ENCODE data around the gene EIF1AY. TPM values are rescaled to one million over a fixed set of nuclear protein-coding genes. Genes with fewer than 3 reads are reported as not detected.
A peak's percentile ranks its signal among the peaks of the same experiment; 100 is the strongest.

Gene EIF1AY, protein sequence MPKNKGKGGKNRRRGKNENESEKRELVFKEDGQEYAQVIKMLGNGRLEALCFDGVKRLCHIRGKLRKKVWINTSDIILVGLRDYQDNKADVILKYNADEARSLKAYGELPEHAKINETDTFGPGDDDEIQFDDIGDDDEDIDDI
- 1.7 TPM in 1 of 2 replicates, not detected in the other for total RNA-seq

DNA sequence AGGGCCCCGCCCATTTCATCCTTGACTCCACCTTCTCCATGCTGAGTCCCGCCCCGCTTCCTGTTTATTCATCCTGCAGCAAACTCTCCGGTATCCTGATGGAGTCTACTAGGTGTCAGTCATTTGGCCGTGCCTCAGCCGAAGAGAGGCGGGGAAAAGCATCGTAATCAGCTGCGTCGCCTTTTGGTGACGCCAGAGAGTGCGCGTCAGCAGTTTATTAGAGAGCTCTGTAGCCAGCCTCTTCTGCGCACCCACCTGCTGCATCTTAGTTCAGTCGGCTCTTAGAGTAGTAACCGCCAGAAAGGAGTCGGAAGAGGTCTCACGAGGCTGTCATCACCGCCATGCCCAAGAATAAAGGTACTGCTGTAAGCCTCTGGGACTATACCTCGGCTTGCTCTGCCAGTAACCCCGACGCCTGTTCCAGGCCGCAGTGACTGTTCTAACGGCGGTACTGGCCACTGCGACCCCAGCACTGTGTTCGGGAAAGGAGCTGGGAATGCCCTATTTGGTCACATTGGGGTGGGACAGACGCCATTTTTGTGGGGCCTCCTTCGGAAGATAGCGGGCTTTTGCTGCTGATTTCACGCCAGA is at the start of gene EIF1AY:
TSS of gene EIF1AY (plus strand) at position 246 of the 591 bp plus-strand sequence. CDS start at position 342, 96 bp downstream.
- peak within 1 kb of the TSS; percentile 74 for H3K4me3 ChIP-seq (ENCODE audit: low read depth, low read length)
- DNase-seq (ENCODE audit: low read depth): peak; percentile 91
- TF ChIP-seq, protein P1, sequence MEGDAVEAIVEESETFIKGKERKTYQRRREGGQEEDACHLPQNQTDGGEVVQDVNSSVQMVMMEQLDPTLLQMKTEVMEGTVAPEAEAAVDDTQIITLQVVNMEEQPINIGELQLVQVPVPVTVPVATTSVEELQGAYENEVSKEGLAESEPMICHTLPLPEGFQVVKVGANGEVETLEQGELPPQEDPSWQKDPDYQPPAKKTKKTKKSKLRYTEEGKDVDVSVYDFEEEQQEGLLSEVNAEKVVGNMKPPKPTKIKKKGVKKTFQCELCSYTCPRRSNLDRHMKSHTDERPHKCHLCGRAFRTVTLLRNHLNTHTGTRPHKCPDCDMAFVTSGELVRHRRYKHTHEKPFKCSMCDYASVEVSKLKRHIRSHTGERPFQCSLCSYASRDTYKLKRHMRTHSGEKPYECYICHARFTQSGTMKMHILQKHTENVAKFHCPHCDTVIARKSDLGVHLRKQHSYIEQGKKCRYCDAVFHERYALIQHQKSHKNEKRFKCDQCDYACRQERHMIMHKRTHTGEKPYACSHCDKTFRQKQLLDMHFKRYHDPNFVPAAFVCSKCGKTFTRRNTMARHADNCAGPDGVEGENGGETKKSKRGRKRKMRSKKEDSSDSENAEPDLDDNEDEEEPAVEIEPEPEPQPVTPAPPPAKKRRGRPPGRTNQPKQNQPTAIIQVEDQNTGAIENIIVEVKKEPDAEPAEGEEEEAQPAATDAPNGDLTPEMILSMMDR (IDR thresholded peaks at IDR 0.05; ENCODE audit: insufficient read depth, low read depth, low read length): no peak

DNA sequence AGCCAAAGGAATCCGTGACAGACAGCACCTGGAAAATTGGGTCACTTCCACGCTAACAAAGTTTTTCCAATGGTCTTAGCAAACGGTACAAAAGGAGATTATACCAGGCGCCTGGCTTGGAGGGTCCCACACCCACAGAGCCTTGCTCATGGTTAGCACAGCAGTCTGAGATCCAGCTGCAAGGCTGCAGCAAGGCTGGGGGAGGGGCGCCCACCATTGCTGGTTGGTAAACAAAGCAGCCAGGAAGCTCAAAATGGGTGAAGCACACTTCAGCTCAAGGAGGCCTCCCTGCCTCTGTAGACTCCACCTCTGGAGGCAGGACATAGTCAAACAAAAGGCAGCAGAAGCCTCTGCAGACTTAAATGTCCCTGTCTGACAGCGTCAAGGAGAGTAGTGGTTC is 47.1 kb upstream of the EIF1AY start:
- H3K4me3 ChIP-seq (ENCODE audit: low read depth, low read length): no peak overlapping the region
- TF ChIP-seq, protein P1 (IDR thresholded peaks at IDR 0.05; ENCODE audit: insufficient read depth, low read depth, low read length): no peak
- DNase-seq (ENCODE audit: low read depth): no peak

DNA sequence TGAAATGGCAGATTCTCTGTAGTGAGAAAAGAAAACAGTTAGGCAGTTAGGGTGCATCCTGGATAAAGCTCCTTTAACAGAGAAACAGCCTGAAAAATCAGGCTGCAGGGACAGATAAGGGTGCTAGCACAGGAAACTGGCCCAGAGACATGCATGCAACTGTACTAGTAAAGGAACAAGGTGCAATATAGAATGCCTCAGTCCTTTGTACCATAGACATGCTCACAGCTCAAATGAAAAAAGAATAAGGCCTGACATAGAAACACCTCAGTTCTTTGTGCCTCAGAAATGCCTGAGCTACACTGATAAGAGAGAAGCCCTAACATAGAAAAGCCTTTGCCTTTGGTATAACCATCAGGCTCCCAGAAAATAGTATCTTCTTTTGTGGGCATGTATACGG is 37.4 kb upstream of the EIF1AY start:
- DNase-seq (ENCODE audit: low read depth): no peak
- TF ChIP-seq, protein P1 (IDR thresholded peaks at IDR 0.05; ENCODE audit: insufficient read depth, low read depth, low read length): no peak
- H3K4me3 ChIP-seq (ENCODE audit: low read depth, low read length): no peak overlapping the region

DNA sequence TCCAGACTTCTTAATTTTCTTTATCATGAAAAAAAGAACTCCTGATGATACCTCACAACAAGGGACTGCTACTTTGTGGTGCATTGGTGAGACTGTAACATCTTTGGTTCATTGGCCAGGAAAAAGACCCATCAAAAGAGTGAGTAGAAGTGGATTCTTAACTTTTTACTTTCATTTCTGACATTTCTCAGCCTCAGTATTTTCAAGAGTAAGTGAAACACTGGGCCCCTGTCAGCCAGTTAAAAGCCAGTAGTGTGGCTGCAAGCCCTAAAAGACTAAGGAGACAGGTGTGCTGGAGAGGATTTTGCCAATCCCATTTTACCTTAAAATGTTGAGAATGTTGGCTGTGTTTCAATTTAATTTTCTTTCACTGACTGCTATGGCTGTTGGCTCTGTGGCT is 36.6 kb upstream of the EIF1AY start:
- no peak for DNase-seq (ENCODE audit: low read depth)
- no peak overlapping the region for H3K4me3 ChIP-seq (ENCODE audit: low read depth, low read length)
- TF ChIP-seq, protein P1 (IDR thresholded peaks at IDR 0.05; ENCODE audit: insufficient read depth, low read depth, low read length): no peak

DNA sequence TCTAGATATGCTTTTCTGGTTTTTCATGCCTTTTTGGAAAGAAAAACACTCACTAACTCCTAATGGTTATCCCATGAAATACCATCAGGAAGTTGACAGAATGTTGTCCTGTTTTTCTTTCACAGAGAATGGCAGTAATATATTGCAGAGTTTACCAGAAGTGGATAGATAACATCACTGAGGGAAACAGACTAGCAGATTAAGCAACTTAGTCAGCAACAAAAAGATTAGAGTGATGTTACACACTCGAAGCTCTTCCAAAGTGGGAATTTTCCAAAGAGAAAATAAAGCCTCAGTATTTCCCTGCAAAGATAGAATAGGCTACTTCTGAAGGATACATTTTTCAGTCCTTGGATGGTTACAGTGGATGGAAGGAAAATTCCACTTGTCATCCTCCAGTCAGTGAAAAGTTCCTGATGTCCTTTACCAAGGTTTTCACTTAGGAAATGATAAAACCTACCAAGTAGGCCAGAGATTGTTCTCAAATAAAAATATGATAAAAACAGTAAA is 31.1 kb upstream of the EIF1AY start:
- peak; percentile 0 for DNase-seq (ENCODE audit: low read depth)
- no peak overlapping the region for H3K4me3 ChIP-seq (ENCODE audit: low read depth, low read length)

DNA sequence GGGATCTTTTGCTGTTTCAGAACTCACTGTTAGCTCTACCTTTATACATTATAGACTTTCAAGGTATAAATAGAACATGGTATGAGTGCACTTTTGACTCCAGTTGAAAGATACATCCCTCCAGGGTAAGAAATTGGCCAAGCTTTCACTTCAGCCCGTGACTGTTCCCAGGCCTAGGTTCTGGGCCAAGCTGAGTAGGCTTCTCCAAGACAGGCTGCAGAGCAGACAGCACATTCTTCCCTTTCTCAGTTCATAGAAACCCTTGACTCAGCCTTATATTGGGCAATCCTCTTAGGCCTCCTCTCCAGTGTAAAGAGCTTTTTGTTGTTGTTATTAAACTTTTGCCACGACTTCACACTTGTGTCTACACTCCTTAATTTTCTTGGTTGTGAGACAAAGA is 29.5 kb upstream of the EIF1AY start:
- no peak for DNase-seq (ENCODE audit: low read depth)
- TF ChIP-seq, protein P1 (IDR thresholded peaks at IDR 0.05; ENCODE audit: insufficient read depth, low read depth, low read length): no peak
- H3K4me3 ChIP-seq (ENCODE audit: low read depth, low read length): no peak overlapping the region

More for the DNA sequence above, 31.1 kb upstream of the EIF1AY start:
- TF ChIP-seq, protein P1 (IDR thresholded peaks at IDR 0.05; ENCODE audit: insufficient read depth, low read depth, low read length): no peak

Data from fibroblast of villous mesenchyme (primary cell).